Caco-2 (cell line): ENCODE results near the gene HDAC4. TPM values are rescaled to one million over a fixed set of nuclear protein-coding genes. Genes with fewer than 3 reads are reported as not detected.

ENCODE experiments used
- BruUV-seq: library from RNA; stranded (reverse); fragments of 400-500 nt; replicated peaks from 2 replicates; lab custom pipeline; 2021; lab: Mats Ljungman, UMichigan
- CTCF ChIA-PET: fragments of 300-600 bp; sonication (Branson Sonifier 250); formaldehyde crosslinking; loops from one replicate; lab custom pipeline; 2022; ENCODE audit warnings: antibody characterized with exemption; lab: Charles Lee
- POLR2A ChIA-PET: fragments of 300-600 bp; sonication (Branson Sonifier 250); formaldehyde crosslinking; loops from one replicate; lab custom pipeline; 2022; ENCODE audit warnings: antibody characterized with exemption; lab: Charles Lee
- DNase-seq, 2 experiments: peaks; one replicate each; pipeline versions ENCODE4 v3.0.0 to v3.0.0-alpha.2; 2020 to 2022
- H3K27me3 ChIP-seq: replicated peaks from 2 replicates; pipeline ENCODE4 v1.6.0; 2011; ENCODE audit warnings: low read length; ENCODE audit not compliant: control insufficient read depth, insufficient read depth
- H3K36me3 ChIP-seq: 2 replicates; pipeline ENCODE4 v1.5.1; 2011; ENCODE audit warnings: low read length; ENCODE audit not compliant: control insufficient read depth, insufficient read depth
- H3K4me1 ChIP-seq: fragments of 250-450 bp; sonication (Bioruptor Pico); 2 replicates; pipeline ENCODE4 v1.5.1; 2020; ENCODE audit warnings: mild to moderate bottlenecking
- H3K4me3 ChIP-seq: 2 replicates; pipeline ENCODE4 v1.5.1; 2011; ENCODE audit warnings: low read depth, mild to moderate bottlenecking, control low read depth, low read length
- H3K9me3 ChIP-seq: fragments of 250-450 bp; sonication (Bioruptor Pico); 2 replicates; pipeline ENCODE4 v1.5.1; 2020; ENCODE audit warnings: mild to moderate bottlenecking, moderate library complexity
- H3K27ac Mint-ChIP-seq: one replicate; pipeline ENCODE4 v1.8.0; 2022; ENCODE audit warnings: mixed read lengths; ENCODE audit not compliant: unreplicated experiment
- H3K27me3 Mint-ChIP-seq: one replicate; pipeline ENCODE4 v1.8.0; 2022; ENCODE audit warnings: mixed read lengths; ENCODE audit not compliant: insufficient read depth, unreplicated experiment
- H3K36me3 Mint-ChIP-seq: one replicate; pipeline ENCODE4 v1.8.0; 2022; ENCODE audit warnings: mild to moderate bottlenecking, mixed read lengths; ENCODE audit not compliant: insufficient read depth, unreplicated experiment
- H3K4me1 Mint-ChIP-seq: one replicate; pipeline ENCODE4 v1.8.0; 2022; ENCODE audit warnings: low read depth, mixed read lengths; ENCODE audit not compliant: unreplicated experiment
- H3K4me3 Mint-ChIP-seq: one replicate; pipeline ENCODE4 v1.8.0; 2022; ENCODE audit warnings: mild to moderate bottlenecking, moderate library complexity, mixed read lengths; ENCODE audit not compliant: unreplicated experiment
- H3K9me3 Mint-ChIP-seq: one replicate; pipeline ENCODE4 v1.8.0; 2022; ENCODE audit warnings: mixed read lengths; ENCODE audit not compliant: unreplicated experiment
- intact Hi-C: fragments of 100-400 bp; cut with micrococcal nuclease; formaldehyde crosslinking; loops from one replicate; pipeline ENCODE4 v1.10.0; 2022; ENCODE audit not compliant: unreplicated experiment
- total RNA-seq: library from RNA; stranded (reverse); gene quantifications from 2 replicates; pipeline ENCODE4 v1.2.3, GENCODE V29; 2022
- TF ChIP-seq, protein P1 (sequence below), 2 experiments: fragments of 200-600 bp in 1 of 2; IDR thresholded peaks; 1 replicate in 1 of 2; 2 replicates in 1 of 2; pipeline versions ENCODE4 v1.5.1 to v1.8.0; 2011 to 2022; ENCODE audit warnings: antibody characterized with exemption in 1 of 2, control low read depth in 1 of 2, inconsistent platforms in 1 of 2, low read depth in 1 of 2, low read length in 1 of 2, mild to moderate bottlenecking in 1 of 2, moderate library complexity in 1 of 2; ENCODE audit not compliant: insufficient read depth in 1 of 2, severe bottlenecking in 1 of 2, unreplicated experiment in 1 of 2

The HDAC4 gene
- total RNA-seq, 1 experiment from 2014 or later: 15.5 TPM

- H3K9me3 ChIP-seq: no peaks in the 10 kb centered on the region
- BruUV-seq: no TSS peak
- H3K4me3 ChIP-seq: no peak overlapping the region
- no peaks in the 10 kb centered on the region for H3K27me3 ChIP-seq
- DNase-seq: no peak
- H3K36me3 ChIP-seq: no peaks in the 10 kb centered on the region
- H3K9me3 Mint-ChIP-seq: no peaks in the 10 kb centered on the region
- TF ChIP-seq, protein P1, sequence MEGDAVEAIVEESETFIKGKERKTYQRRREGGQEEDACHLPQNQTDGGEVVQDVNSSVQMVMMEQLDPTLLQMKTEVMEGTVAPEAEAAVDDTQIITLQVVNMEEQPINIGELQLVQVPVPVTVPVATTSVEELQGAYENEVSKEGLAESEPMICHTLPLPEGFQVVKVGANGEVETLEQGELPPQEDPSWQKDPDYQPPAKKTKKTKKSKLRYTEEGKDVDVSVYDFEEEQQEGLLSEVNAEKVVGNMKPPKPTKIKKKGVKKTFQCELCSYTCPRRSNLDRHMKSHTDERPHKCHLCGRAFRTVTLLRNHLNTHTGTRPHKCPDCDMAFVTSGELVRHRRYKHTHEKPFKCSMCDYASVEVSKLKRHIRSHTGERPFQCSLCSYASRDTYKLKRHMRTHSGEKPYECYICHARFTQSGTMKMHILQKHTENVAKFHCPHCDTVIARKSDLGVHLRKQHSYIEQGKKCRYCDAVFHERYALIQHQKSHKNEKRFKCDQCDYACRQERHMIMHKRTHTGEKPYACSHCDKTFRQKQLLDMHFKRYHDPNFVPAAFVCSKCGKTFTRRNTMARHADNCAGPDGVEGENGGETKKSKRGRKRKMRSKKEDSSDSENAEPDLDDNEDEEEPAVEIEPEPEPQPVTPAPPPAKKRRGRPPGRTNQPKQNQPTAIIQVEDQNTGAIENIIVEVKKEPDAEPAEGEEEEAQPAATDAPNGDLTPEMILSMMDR (IDR thresholded peaks at IDR 0.05; ENCODE audit: insufficient read depth in 1 of 2, low read depth in 1 of 2, low read length in 1 of 2, severe bottlenecking in 1 of 2, unreplicated experiment in 1 of 2): no peak
- H3K27ac Mint-ChIP-seq: no peak overlapping the region
- POLR2A ChIA-PET: interaction anchor here (0.6 to 1.4 kb wide), 2 partner anchors 9 to 15 kb away, joined by 3 to 4 read pairs; partner anchors contain the start of gene HDAC4
- no peaks in the 10 kb centered on the region for H3K27me3 Mint-ChIP-seq
- no peaks in the 10 kb centered on the region for H3K4me1 Mint-ChIP-seq
- H3K36me3 Mint-ChIP-seq: no peaks in the 10 kb centered on the region
- CTCF ChIA-PET: no interaction called here
- H3K4me3 Mint-ChIP-seq: no peak overlapping the region
- H3K4me1 ChIP-seq: no peaks in the 10 kb centered on the region
- intact Hi-C loops: loop anchor here (10.0 kb wide), 1 partner anchor 117 kb away; no protein-coding TSS in a partner anchor
Measured at GRCh38 chr2:239392072-239392357, 8.8 kb downstream of the HDAC4 start.

- CTCF ChIA-PET: no interaction called here
- POLR2A ChIA-PET: interaction anchor here (1.4 kb wide), 1 partner anchor 9 kb away, joined by 3 read pairs; the partner anchor contains the start of gene HDAC4
- no peak for DNase-seq
- H3K27me3 ChIP-seq: no peaks in the 10 kb centered on the region
- H3K4me1 ChIP-seq: no peaks in the 10 kb centered on the region
- H3K9me3 ChIP-seq: no peaks in the 10 kb centered on the region
- no peaks in the 10 kb centered on the region for H3K27me3 Mint-ChIP-seq
- no TSS peak for BruUV-seq
- H3K4me3 ChIP-seq: no peak overlapping the region
- no peaks in the 10 kb centered on the region for H3K4me1 Mint-ChIP-seq
- H3K36me3 Mint-ChIP-seq: no peaks in the 10 kb centered on the region
- H3K4me3 Mint-ChIP-seq: no peak overlapping the region
- TF ChIP-seq, protein P1 (IDR thresholded peaks at IDR 0.05; ENCODE audit: insufficient read depth in 1 of 2, low read depth in 1 of 2, low read length in 1 of 2, severe bottlenecking in 1 of 2, unreplicated experiment in 1 of 2): no peak
- no peaks in the 10 kb centered on the region for H3K36me3 ChIP-seq
- no peaks in the 10 kb centered on the region for H3K9me3 Mint-ChIP-seq
- intact Hi-C loops: loop anchor here (10.0 kb wide), 1 partner anchor 117 kb away; no protein-coding TSS in a partner anchor
- no peak overlapping the region for H3K27ac Mint-ChIP-seq
Measured at GRCh38 chr2:239391286-239392071, 9.3 kb downstream of the HDAC4 start.

GRCh38 chr2:239390546-239391285 lies 10.1 kb downstream of the HDAC4 start:
- H3K27ac Mint-ChIP-seq: no peak overlapping the region
- Histone ChIP-seq H3K4me1 (no peaks in the 10 kb centered on the region), H3K9me3 (no peaks in the 10 kb centered on the region), H3K36me3 (no peaks in the 10 kb centered on the region), H3K27me3 (no peaks in the 10 kb centered on the region), H3K4me3 (no peak overlapping the region)
- POLR2A ChIA-PET: no interaction called here
- no peak for DNase-seq
- intact Hi-C loops: loop anchor here (10.0 kb wide), 1 partner anchor 116 kb away; no protein-coding TSS in a partner anchor
- H3K36me3 Mint-ChIP-seq: no peaks in the 10 kb centered on the region
- H3K4me1 Mint-ChIP-seq: no peaks in the 10 kb centered on the region
- no TSS peak for BruUV-seq
- no peaks in the 10 kb centered on the region for H3K27me3 Mint-ChIP-seq
- CTCF ChIA-PET: no interaction called here
- H3K4me3 Mint-ChIP-seq: no peak overlapping the region
- H3K9me3 Mint-ChIP-seq: no peaks in the 10 kb centered on the region
- TF ChIP-seq, protein P1 (IDR thresholded peaks at IDR 0.05; ENCODE audit: insufficient read depth in 1 of 2, low read depth in 1 of 2, low read length in 1 of 2, severe bottlenecking in 1 of 2, unreplicated experiment in 1 of 2): no peak
